ENCODE data around the gene PWWP2A.

DNA sequence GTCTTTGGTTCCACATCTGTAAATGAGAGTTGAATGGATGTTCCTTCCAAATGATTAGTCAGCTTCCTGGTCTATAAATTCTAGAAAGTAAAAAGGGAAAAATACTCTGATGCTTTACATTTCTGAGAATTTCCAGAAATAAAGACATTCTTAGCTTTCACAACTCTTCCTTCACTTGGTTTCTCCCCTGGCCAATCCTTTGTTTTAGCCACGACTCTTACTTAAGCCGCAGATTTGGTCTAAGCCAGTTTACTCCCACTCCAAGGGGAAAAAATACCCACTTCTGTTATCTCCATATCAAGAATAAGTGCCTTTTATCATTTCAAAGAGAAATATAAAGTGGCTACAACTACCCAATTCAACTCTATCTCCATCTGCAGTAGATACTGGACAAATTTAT, 29.7 kb downstream of the PWWP2A start:
- TF ChIP-seq, protein P1, sequence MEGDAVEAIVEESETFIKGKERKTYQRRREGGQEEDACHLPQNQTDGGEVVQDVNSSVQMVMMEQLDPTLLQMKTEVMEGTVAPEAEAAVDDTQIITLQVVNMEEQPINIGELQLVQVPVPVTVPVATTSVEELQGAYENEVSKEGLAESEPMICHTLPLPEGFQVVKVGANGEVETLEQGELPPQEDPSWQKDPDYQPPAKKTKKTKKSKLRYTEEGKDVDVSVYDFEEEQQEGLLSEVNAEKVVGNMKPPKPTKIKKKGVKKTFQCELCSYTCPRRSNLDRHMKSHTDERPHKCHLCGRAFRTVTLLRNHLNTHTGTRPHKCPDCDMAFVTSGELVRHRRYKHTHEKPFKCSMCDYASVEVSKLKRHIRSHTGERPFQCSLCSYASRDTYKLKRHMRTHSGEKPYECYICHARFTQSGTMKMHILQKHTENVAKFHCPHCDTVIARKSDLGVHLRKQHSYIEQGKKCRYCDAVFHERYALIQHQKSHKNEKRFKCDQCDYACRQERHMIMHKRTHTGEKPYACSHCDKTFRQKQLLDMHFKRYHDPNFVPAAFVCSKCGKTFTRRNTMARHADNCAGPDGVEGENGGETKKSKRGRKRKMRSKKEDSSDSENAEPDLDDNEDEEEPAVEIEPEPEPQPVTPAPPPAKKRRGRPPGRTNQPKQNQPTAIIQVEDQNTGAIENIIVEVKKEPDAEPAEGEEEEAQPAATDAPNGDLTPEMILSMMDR (IDR thresholded peaks at IDR 0.05; ENCODE audit: low read length), result no peak
- no peak for TF ChIP-seq EZH2 (IDR thresholded peaks at IDR 0.05; ENCODE audit: borderline replicate concordance, low read length)
